GM23338 (cell line): Measurements from ENCODE around the gene DDX43. TPM values are rescaled to one million over a fixed set of nuclear protein-coding genes. Genes with fewer than 3 reads are reported as not detected.

Experiments
- ATAC-seq: fragments of 200-7000 bp; cut with Tn5 transposase; 3 replicates; pipeline ENCODE4 v1.9.1; 2020
- DNase-seq: peaks from one replicate; pipeline ENCODE4 v3.0.0-alpha.2; 2015; ENCODE audit warnings: low spot score
- H2AFZ ChIP-seq: fragments of 200-600 bp; sonication (generic); 2 replicates; pipeline ENCODE4 v1.8.0; 2016; ENCODE audit warnings: antibody characterized with exemption, mild to moderate bottlenecking, moderate library complexity
- H3F3A ChIP-seq: fragments of 200-600 bp; sonication (generic); replicated peaks from 2 replicates; pipeline ENCODE4 v1.8.0; 2017; ENCODE audit warnings: antibody characterized with exemption, mixed run types, low read depth
- H3K27ac ChIP-seq: fragments of 200-600 bp; sonication (generic); 2 replicates; pipeline ENCODE4 v1.6.1; 2016; ENCODE audit warnings: low read depth
- H3K27me3 ChIP-seq: fragments of 200-600 bp; sonication (generic); 2 replicates; pipeline ENCODE4 v1.8.0; 2016; ENCODE audit warnings: mild to moderate bottlenecking, mixed run types, moderate library complexity; ENCODE audit not compliant: insufficient read depth
- H3K36me3 ChIP-seq: fragments of 200-600 bp; sonication (generic); 2 replicates; pipeline ENCODE4 v1.8.0; 2016; ENCODE audit warnings: mild to moderate bottlenecking; ENCODE audit not compliant: insufficient read depth
- H3K4me1 ChIP-seq: fragments of 200-600 bp; sonication (generic); 2 replicates; pipeline ENCODE4 v1.8.0; 2016; ENCODE audit warnings: mild to moderate bottlenecking, moderate library complexity; ENCODE audit not compliant: insufficient read depth
- H3K4me2 ChIP-seq: fragments of 200-600 bp; sonication (generic); 2 replicates; pipeline ENCODE4 v1.7.1; 2017; ENCODE audit warnings: mixed run types
- H3K4me3 ChIP-seq: fragments of 200-600 bp; sonication (generic); 2 replicates; pipeline ENCODE4 v1.6.1; 2016; ENCODE audit warnings: mixed run types
- H3K79me2 ChIP-seq: fragments of 200-600 bp; sonication (generic); replicated peaks from 2 replicates; pipeline ENCODE4 v1.8.0; 2017; ENCODE audit warnings: mild to moderate bottlenecking; ENCODE audit not compliant: insufficient read depth
- H3K9me2 ChIP-seq: fragments of 200-600 bp; sonication (generic); 2 replicates; pipeline ENCODE4 v1.8.0; 2017; ENCODE audit not compliant: insufficient read depth
- H4K20me1 ChIP-seq: fragments of 200-600 bp; sonication (generic); replicated peaks from 2 replicates; pipeline ENCODE4 v1.8.0; 2017; ENCODE audit warnings: mild to moderate bottlenecking; ENCODE audit not compliant: insufficient read depth
- H3K27ac Mint-ChIP-seq: 2 replicates; pipeline ENCODE4 v1.8.0; 2020; ENCODE audit warnings: inconsistent platforms, mild to moderate bottlenecking, moderate library complexity, mixed read lengths
- H3K27me3 Mint-ChIP-seq: 3 replicates; pipeline ENCODE4 v1.8.0; 2022; ENCODE audit warnings: low read depth, mild to moderate bottlenecking, moderate library complexity, mixed read lengths, inconsistent platforms; ENCODE audit not compliant: insufficient read depth, poor library complexity
- H3K36me3 Mint-ChIP-seq: 3 replicates; pipeline ENCODE4 v1.8.0; 2021; ENCODE audit warnings: low read depth, mild to moderate bottlenecking, inconsistent platforms, moderate library complexity, mixed read lengths
- H3K4me1 Mint-ChIP-seq: 3 replicates; pipeline ENCODE4 v1.8.0; 2020; ENCODE audit warnings: mild to moderate bottlenecking, inconsistent platforms, mixed read lengths
- H3K4me3 Mint-ChIP-seq: 3 replicates; pipeline ENCODE4 v1.8.0; 2021; ENCODE audit warnings: moderate library complexity, mild to moderate bottlenecking, inconsistent platforms, mixed read lengths
- H3K9me3 Mint-ChIP-seq: 3 replicates; pipeline ENCODE4 v1.8.0; 2020; ENCODE audit warnings: moderate library complexity, mild to moderate bottlenecking, inconsistent platforms, mixed read lengths
- CREB1 ChIP-seq: fragments of 250-450 bp; sonication (Bioruptor Pico); IDR thresholded peaks from 2 replicates; pipeline ENCODE4 v1.5.0; 2020; ENCODE audit warnings: low read depth, mild to moderate bottlenecking, moderate library complexity
- EZH2 ChIP-seq: fragments of 200-600 bp; sonication (generic); IDR thresholded peaks from one replicate; pipeline ENCODE4 v1.8.0; 2017; ENCODE audit warnings: antibody characterized with exemption, mild to moderate bottlenecking, low read depth; ENCODE audit not compliant: unreplicated experiment
- EZH2phosphoT487 ChIP-seq: fragments of 200-600 bp; sonication (generic); IDR thresholded peaks from one replicate; pipeline ENCODE4 v1.8.1; 2018; ENCODE audit warnings: antibody characterized with exemption; ENCODE audit not compliant: unreplicated experiment
- JUNB ChIP-seq: IDR thresholded peaks from one replicate; pipeline ENCODE4 v1.6.1; 2016; ENCODE audit warnings: antibody characterized with exemption; ENCODE audit not compliant: unreplicated experiment
- NANOG ChIP-seq: IDR thresholded peaks from 2 replicates; pipeline ENCODE4 v1.6.1; 2016; ENCODE audit warnings: antibody characterized with exemption, borderline replicate concordance
- POLR2AphosphoS5 ChIP-seq: IDR thresholded peaks from 2 replicates; pipeline ENCODE4 v1.6.1; 2016; ENCODE audit warnings: antibody characterized with exemption, low read depth
- REST ChIP-seq: IDR thresholded peaks from one replicate; pipeline ENCODE4 v1.6.1; 2018; ENCODE audit warnings: antibody characterized with exemption; ENCODE audit not compliant: unreplicated experiment
- STAT1 ChIP-seq: IDR thresholded peaks from one replicate; pipeline ENCODE4 v1.6.1; 2016; ENCODE audit warnings: antibody characterized with exemption; ENCODE audit not compliant: unreplicated experiment
- ZNF114 ChIP-seq: fragments of 250-450 bp; sonication (Bioruptor Pico); IDR thresholded peaks from 2 replicates; pipeline ENCODE4 v1.5.0; 2020; ENCODE audit warnings: mild to moderate bottlenecking, moderate library complexity
- ZNF331 ChIP-seq: fragments of 250-450 bp; sonication (Bioruptor Pico); IDR thresholded peaks from 2 replicates; pipeline ENCODE4 v1.5.0; 2020; ENCODE audit warnings: low read depth, mild to moderate bottlenecking, moderate library complexity
- ZNF462 ChIP-seq: fragments of 250-450 bp; sonication (Bioruptor Pico); IDR thresholded peaks from 2 replicates; pipeline ENCODE4 v1.5.0; 2020; ENCODE audit warnings: mild to moderate bottlenecking, moderate library complexity
- polyA plus RNA-seq: library from polyadenylated mRNA; unstranded; fragments of >200 nt; fragmentation: Nextera tagmentation; extraction: Ambion mirVana; gene quantifications from 2 replicates; pipeline ENCODE4 v1.2.1, GENCODE V29; 2016
- total RNA-seq: library from RNA; depleted of rRNA; stranded (reverse); fragments of >200 nt; shearing (Covaris generic); gene quantifications from 2 replicates; pipeline ENCODE4 v1.2.3, GENCODE V29; 2014
- TF ChIP-seq, protein P1 (sequence below): IDR thresholded peaks from 2 replicates; pipeline ENCODE4 v1.6.1; 2016; ENCODE audit warnings: antibody characterized with exemption
- TF ChIP-seq, protein P2 (sequence below), 2 experiments: fragments of 200-600 bp in 1 of 2; sonication (generic) in 1 of 2; conservative IDR thresholded peaks; 2 replicates each; pipeline versions ENCODE4 v1.5.1 to v1.6.1; 2016 to 2017; ENCODE audit warnings: antibody characterized with exemption in 2 of 2, low read depth in 2 of 2, mild to moderate bottlenecking in 2 of 2, moderate library complexity in 1 of 2

Gene DDX43
- total and polyA plus RNA-seq, 2 experiments from 2014 or later, result 0.49 to 0.60 TPM

DNA sequence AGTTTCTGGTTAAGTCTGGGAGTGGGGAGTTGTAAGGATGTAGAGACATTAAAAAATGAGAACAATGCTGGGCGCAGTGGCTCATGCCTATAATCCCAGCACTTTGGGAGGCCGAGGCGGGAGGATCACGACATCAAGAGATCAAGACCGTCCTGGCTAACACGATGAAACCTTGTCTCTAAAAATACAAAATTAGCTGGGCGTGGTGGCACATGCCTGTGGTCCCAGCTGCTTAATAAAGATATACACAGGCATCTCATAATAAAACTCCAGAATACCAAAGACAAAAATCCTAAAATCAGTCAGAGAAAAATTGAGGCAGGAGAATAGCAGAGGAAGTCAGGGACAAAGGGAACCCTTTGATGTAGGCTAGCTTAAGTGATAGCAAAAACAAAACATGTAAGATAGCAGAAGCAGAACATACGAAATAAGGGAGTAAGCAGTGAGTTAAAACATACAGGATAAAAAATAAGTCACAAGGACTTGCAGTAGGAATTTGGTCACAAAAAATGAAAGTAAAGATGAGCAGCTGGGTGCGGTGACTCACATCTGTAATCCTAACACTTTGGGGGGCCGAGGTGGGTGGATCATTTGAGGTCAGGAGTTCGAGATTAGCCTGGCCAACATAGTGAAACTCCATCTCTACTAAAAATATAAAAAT is 23.6 kb downstream of the DDX43 start:
- Mint-ChIP-seq H3K27me3 (no peaks in the 10 kb centered on the region), H3K27ac (no peak overlapping the region; the same call in 1 of the 2 replicates), H3K4me1 (no peaks in the 10 kb centered on the region), H3K4me3 (no peak overlapping the region), H3K9me3 (no peaks in the 10 kb centered on the region), H3K36me3 (no peaks in the 10 kb centered on the region)
- Histone ChIP-seq H3K4me3 (no peak overlapping the region), H3K4me2 (no peak overlapping the region), H3K9me2 (no peaks in the 10 kb centered on the region), H3F3A (peaks cover 3% of the 10 kb centered on the region; the same call in 1 of the 2 replicates), H3K79me2 (no peaks in the 10 kb centered on the region), H4K20me1 (no peaks in the 10 kb centered on the region), H3K4me1 (no peaks in the 10 kb centered on the region), H2AFZ (no peak overlapping the region), H3K27me3 (no peaks in the 10 kb centered on the region), H3K36me3 (no peaks in the 10 kb centered on the region), H3K27ac (no peak overlapping the region)
- DNase-seq (no peak), ATAC-seq (no peak)
- TF ChIP-seq EZH2phosphoT487, result no peak
- no peak for TF ChIP-seq ZNF331
- TF ChIP-seq ZNF462, result no peak
- no peak for TF ChIP-seq NANOG
- no peak for TF ChIP-seq EZH2
- no peak for TF ChIP-seq REST
- TF ChIP-seq ZNF114 (CRISPR knock-in tag), result no peak
- no peak for TF ChIP-seq STAT1
- TF ChIP-seq POLR2AphosphoS5, result no peak
- TF ChIP-seq, protein P1, sequence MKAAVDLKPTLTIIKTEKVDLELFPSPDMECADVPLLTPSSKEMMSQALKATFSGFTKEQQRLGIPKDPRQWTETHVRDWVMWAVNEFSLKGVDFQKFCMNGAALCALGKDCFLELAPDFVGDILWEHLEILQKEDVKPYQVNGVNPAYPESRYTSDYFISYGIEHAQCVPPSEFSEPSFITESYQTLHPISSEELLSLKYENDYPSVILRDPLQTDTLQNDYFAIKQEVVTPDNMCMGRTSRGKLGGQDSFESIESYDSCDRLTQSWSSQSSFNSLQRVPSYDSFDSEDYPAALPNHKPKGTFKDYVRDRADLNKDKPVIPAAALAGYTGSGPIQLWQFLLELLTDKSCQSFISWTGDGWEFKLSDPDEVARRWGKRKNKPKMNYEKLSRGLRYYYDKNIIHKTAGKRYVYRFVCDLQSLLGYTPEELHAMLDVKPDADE, result no peak
- TF ChIP-seq, protein P2, sequence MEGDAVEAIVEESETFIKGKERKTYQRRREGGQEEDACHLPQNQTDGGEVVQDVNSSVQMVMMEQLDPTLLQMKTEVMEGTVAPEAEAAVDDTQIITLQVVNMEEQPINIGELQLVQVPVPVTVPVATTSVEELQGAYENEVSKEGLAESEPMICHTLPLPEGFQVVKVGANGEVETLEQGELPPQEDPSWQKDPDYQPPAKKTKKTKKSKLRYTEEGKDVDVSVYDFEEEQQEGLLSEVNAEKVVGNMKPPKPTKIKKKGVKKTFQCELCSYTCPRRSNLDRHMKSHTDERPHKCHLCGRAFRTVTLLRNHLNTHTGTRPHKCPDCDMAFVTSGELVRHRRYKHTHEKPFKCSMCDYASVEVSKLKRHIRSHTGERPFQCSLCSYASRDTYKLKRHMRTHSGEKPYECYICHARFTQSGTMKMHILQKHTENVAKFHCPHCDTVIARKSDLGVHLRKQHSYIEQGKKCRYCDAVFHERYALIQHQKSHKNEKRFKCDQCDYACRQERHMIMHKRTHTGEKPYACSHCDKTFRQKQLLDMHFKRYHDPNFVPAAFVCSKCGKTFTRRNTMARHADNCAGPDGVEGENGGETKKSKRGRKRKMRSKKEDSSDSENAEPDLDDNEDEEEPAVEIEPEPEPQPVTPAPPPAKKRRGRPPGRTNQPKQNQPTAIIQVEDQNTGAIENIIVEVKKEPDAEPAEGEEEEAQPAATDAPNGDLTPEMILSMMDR (conservative IDR thresholded peaks at IDR 0.05; ENCODE audit: low read depth in 2 of 2), result no peak
- no peak for TF ChIP-seq CREB1 (CRISPR knock-in tag)
- no peak for TF ChIP-seq JUNB
